ENCODE results near the gene RIC3. TPM values are rescaled to one million over a fixed set of nuclear protein-coding genes. Genes with fewer than 3 reads are reported as not detected.

RIC3 gene
- total RNA-seq, 1 donor: not detected

DNA sequence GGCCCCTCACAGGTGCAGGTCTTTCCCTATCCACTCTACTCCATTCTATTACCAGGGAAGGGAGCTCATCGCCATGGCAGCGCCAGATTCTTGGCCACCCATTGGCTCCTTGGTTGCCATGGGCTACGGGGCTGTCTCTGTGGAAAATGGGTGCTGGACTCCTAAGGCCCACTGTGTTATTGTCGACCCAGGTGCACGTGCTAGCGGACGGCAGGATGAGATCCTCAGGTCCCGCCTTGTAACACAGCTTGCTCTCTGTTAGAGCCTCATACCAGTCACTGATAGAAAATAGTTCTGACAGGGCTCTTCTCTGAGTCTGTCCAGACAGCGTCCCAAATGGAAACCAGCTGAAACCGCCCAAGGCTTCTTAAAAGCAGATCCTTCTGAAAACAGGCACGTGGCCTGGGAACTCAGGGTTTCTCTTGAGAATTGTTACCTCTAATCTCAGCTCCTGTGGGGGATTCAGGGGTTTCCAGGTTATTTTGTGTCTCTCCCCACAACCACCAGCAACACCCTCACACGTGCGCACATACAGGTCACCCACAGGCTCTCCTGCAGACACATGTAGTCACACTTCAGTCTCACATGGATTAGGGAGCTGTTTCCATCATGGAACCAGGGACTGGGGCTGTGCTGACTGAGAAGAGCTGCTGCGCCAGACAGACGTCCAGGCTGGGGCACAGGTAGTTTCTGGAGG lies 86.3 kb downstream of the RIC3 start:
- DNase-seq (ENCODE audit: low read depth): peak; percentile 58
- H3K4me3 ChIP-seq (ENCODE audit: low read depth, low read length): no peak overlapping the region

GRCh38 chr11:8081591-8082250 lies 87.1 kb downstream of the RIC3 start:
- peak overlapping the region; percentile 60 for H3K4me3 ChIP-seq (ENCODE audit: low read depth, low read length)

More for the DNA sequence above, 86.3 kb downstream of the RIC3 start:
- TF ChIP-seq, protein P1, sequence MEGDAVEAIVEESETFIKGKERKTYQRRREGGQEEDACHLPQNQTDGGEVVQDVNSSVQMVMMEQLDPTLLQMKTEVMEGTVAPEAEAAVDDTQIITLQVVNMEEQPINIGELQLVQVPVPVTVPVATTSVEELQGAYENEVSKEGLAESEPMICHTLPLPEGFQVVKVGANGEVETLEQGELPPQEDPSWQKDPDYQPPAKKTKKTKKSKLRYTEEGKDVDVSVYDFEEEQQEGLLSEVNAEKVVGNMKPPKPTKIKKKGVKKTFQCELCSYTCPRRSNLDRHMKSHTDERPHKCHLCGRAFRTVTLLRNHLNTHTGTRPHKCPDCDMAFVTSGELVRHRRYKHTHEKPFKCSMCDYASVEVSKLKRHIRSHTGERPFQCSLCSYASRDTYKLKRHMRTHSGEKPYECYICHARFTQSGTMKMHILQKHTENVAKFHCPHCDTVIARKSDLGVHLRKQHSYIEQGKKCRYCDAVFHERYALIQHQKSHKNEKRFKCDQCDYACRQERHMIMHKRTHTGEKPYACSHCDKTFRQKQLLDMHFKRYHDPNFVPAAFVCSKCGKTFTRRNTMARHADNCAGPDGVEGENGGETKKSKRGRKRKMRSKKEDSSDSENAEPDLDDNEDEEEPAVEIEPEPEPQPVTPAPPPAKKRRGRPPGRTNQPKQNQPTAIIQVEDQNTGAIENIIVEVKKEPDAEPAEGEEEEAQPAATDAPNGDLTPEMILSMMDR (IDR thresholded peaks at IDR 0.05; ENCODE audit: insufficient read depth, low read depth, low read length): no peak

GRCh38 chr11:8080674-8081590 lies 87.9 kb downstream of the RIC3 start, which contains the start of gene TUB:
TUB (plus strand) TSS chr11:8081211; CDS start chr11:8081511, 300 bp downstream.
- H3K4me3 ChIP-seq (ENCODE audit: low read depth, low read length): peak within 1 kb of the TSS; percentile 60
- DNase-seq (ENCODE audit: low read depth): peak; percentile 7
- TF ChIP-seq, protein P1 (IDR thresholded peaks at IDR 0.05; ENCODE audit: insufficient read depth, low read depth, low read length): no peak

More at GRCh38 chr11:8081591-8082250, 87.1 kb downstream of the RIC3 start:
- TF ChIP-seq, protein P1 (IDR thresholded peaks at IDR 0.05; ENCODE audit: insufficient read depth, low read depth, low read length): no peak
- DNase-seq (ENCODE audit: low read depth): peak; percentile 7

- H3K4me3 ChIP-seq (ENCODE audit: low read depth, low read length): peak overlapping the region; percentile 60
- TF ChIP-seq, protein P1 (IDR thresholded peaks at IDR 0.05; ENCODE audit: insufficient read depth, low read depth, low read length): no peak
- DNase-seq (ENCODE audit: low read depth): no peak
Observed at GRCh38 chr11:8080069-8080670, 88.7 kb downstream of the RIC3 start.

GRCh38 chr11:8079111-8079675 lies 89.6 kb downstream of the RIC3 start:
- TF ChIP-seq, protein P1 (IDR thresholded peaks at IDR 0.05; ENCODE audit: insufficient read depth, low read depth, low read length): no peak
- no peak for DNase-seq (ENCODE audit: low read depth)
- no peak overlapping the region for H3K4me3 ChIP-seq (ENCODE audit: low read depth, low read length)

Measured in fibroblast of villous mesenchyme (primary cell).